Measurements from ENCODE around the gene OGFOD1.

The OGFOD1 gene

DNA sequence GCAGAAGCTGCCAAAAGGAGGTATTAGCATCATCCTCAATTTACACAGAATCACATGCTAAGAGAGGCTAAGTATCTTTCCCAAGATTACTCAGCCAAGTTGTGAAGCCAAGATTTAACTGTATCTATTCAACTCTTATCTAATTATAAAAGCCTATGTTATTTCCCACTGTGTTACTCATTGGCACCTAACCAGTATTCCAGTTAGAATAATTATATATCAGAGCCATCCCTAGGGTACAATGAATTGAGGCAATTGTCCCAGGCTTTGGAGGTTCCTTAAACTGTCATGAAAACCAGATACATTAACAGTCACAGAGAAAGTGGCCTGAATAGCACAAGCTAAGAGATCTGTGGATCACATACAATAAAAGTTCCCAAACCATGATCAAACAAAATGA is 15.1 kb upstream of the OGFOD1 start:
- H3K36me3 ChIP-seq (ENCODE audit: low read length): peaks cover 58% of the 10 kb centered on the region
- 0 out of 2 replicates have a peak, but pooled peaks cover 3% of the 10 kb centered on the region for H3F3A ChIP-seq (ENCODE audit: insufficient read depth)
- H3K4me3 ChIP-seq (ENCODE audit: insufficient read depth, low read length, poor library complexity, severe bottlenecking): no peak overlapping the region
- no peaks in the 10 kb centered on the region for H3K9me2 ChIP-seq (replicated peaks; ENCODE audit: insufficient read depth, low read length)
- H3K79me2 ChIP-seq (ENCODE audit: insufficient read depth, low read length): peaks cover 28% of the 10 kb centered on the region
- no peak overlapping the region for H3K9ac ChIP-seq (ENCODE audit: low read length)
- peaks cover 7% of the 10 kb centered on the region; the same call in 1 of the 2 replicates for H4K20me1 ChIP-seq (ENCODE audit: low read depth, low read length)
- no peaks in the 10 kb centered on the region for H3K9me3 ChIP-seq (ENCODE audit: insufficient read depth, low read length)
- H3K4me2 ChIP-seq (ENCODE audit: low read depth, low read length, poor library complexity, severe bottlenecking): no peak overlapping the region
- TF ChIP-seq, protein P1, sequence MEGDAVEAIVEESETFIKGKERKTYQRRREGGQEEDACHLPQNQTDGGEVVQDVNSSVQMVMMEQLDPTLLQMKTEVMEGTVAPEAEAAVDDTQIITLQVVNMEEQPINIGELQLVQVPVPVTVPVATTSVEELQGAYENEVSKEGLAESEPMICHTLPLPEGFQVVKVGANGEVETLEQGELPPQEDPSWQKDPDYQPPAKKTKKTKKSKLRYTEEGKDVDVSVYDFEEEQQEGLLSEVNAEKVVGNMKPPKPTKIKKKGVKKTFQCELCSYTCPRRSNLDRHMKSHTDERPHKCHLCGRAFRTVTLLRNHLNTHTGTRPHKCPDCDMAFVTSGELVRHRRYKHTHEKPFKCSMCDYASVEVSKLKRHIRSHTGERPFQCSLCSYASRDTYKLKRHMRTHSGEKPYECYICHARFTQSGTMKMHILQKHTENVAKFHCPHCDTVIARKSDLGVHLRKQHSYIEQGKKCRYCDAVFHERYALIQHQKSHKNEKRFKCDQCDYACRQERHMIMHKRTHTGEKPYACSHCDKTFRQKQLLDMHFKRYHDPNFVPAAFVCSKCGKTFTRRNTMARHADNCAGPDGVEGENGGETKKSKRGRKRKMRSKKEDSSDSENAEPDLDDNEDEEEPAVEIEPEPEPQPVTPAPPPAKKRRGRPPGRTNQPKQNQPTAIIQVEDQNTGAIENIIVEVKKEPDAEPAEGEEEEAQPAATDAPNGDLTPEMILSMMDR (IDR thresholded peaks at IDR 0.05; ENCODE audit: insufficient read depth, low read length, poor library complexity, severe bottlenecking): no peak
- TF ChIP-seq EZH2phosphoT487 (conservative IDR thresholded peaks at IDR 0.05; ENCODE audit: low read length): no peak
- no peak overlapping the region for H3K27ac ChIP-seq (ENCODE audit: low read depth, low read length)
- H2AFZ ChIP-seq (ENCODE audit: low read depth, low read length, severe bottlenecking): no peak overlapping the region
- H3K27me3 ChIP-seq (ENCODE audit: low read length): no peaks in the 10 kb centered on the region

DNA sequence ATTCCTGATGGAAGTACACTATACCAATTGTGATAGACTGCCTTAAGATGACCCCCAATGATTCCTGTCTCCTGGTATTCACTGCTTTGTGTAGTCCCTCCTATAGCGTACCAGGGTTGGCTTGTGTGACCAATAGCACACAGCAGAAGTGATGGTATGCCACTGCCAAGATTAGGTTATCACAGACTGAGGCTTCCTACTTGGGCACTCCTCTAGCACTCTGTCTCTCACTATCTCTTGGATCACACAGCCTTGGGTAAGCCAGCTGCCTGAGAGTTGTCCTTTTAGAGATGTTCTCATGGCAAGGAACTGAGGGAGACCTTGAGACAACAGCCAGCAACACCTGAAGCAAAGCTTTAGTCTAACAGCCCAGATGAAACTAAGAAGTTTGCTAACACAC is 13.3 kb upstream of the OGFOD1 start:
- Histone ChIP-seq H4K20me1 (ENCODE audit: low read depth, low read length) (no peaks in the 10 kb centered on the region), H3K27me3 (ENCODE audit: low read length) (no peaks in the 10 kb centered on the region), H2AFZ (ENCODE audit: low read depth, low read length, severe bottlenecking) (no peak overlapping the region), H3K4me2 (ENCODE audit: low read depth, low read length, poor library complexity, severe bottlenecking) (no peak overlapping the region), H3K9ac (ENCODE audit: low read length) (no peak overlapping the region), H3F3A (ENCODE audit: insufficient read depth) (no peaks in the 10 kb centered on the region), H3K4me3 (ENCODE audit: insufficient read depth, low read length, poor library complexity, severe bottlenecking) (no peak overlapping the region), H3K27ac (ENCODE audit: low read depth, low read length) (no peak overlapping the region), H3K9me3 (ENCODE audit: insufficient read depth, low read length) (no peaks in the 10 kb centered on the region), H3K79me2 (ENCODE audit: insufficient read depth, low read length) (peaks cover 41% of the 10 kb centered on the region), H3K36me3 (ENCODE audit: low read length) (peaks cover 49% of the 10 kb centered on the region), H3K9me2 (replicated peaks; ENCODE audit: insufficient read depth, low read length) (no peaks in the 10 kb centered on the region)
- no peak for TF ChIP-seq EZH2phosphoT487 (conservative IDR thresholded peaks at IDR 0.05; ENCODE audit: low read length)
- TF ChIP-seq, protein P1 (IDR thresholded peaks at IDR 0.05; ENCODE audit: insufficient read depth, low read length, poor library complexity, severe bottlenecking): no peak

DNA sequence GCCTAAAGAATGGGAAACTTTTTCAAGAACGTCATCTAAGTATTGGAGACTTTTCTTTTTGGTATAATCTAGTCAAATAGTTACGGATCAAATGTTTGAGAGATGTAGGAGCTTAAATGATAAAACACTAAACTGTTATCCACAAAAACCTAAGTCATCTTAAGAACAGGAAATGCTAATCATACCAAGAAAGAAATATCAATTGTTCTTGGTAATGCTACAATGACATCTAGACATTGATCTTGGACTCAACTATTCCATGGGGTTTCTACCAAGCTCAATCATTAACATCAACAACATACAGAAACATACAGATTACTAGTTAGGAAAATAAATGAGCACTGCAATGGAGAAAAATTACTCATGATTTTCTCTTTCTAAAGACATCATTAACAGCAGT is 4.1 kb upstream of the OGFOD1 start:
- no peak overlapping the region for H3K27ac ChIP-seq (ENCODE audit: low read depth, low read length)
- H4K20me1 ChIP-seq (ENCODE audit: low read depth, low read length): peaks cover 32% of the 10 kb centered on the region
- no peak overlapping the region for H3K9ac ChIP-seq (ENCODE audit: low read length)
- no peaks in the 10 kb centered on the region for H3K9me3 ChIP-seq (ENCODE audit: insufficient read depth, low read length)
- no peak for TF ChIP-seq EZH2phosphoT487 (conservative IDR thresholded peaks at IDR 0.05; ENCODE audit: low read length)
- TF ChIP-seq, protein P1 (IDR thresholded peaks at IDR 0.05; ENCODE audit: insufficient read depth, low read length, poor library complexity, severe bottlenecking): no peak
- no peaks in the 10 kb centered on the region for H3K27me3 ChIP-seq (ENCODE audit: low read length)
- H3K4me2 ChIP-seq (ENCODE audit: low read depth, low read length, poor library complexity, severe bottlenecking): no peak overlapping the region
- peaks cover 95% of the 10 kb centered on the region for H3K79me2 ChIP-seq (ENCODE audit: insufficient read depth, low read length)
- no peaks in the 10 kb centered on the region for H3F3A ChIP-seq (ENCODE audit: insufficient read depth)
- H3K36me3 ChIP-seq (ENCODE audit: low read length): peaks cover 30% of the 10 kb centered on the region
- no peak overlapping the region for H3K4me3 ChIP-seq (ENCODE audit: insufficient read depth, low read length, poor library complexity, severe bottlenecking)
- H2AFZ ChIP-seq (ENCODE audit: low read depth, low read length, severe bottlenecking): no peak overlapping the region
- H3K9me2 ChIP-seq (replicated peaks; ENCODE audit: insufficient read depth, low read length): no peaks in the 10 kb centered on the region

Data from SU-DHL-6 (cell line).